ENCODE data around the gene RPP21.
A peak's percentile ranks its signal among the peaks of the same experiment; 100 is the strongest.
"Not testable (repeated sequence)": the region's sequence is repeated elsewhere in the genome, so short reads cannot be mapped to it uniquely, and the experiment has no call there.

RPP21 gene

DNA sequence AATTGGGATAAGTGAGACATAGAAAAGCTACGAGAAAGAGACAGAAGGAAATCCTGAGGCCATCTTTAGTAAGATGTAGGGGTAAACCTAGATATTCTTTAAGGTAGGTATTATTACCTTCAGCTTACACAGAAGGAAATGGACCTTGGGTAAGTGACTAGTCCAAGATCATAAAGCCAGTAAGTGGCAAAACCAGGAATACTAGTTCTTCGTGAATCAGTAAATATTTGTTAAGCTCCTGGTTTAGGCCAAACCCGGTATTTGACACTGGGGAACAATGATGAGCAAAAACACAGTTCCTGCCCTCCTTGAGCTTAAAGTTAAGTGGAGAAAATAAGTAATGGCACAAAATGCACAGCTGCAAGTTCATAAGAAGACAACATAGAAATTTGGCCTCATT is 13.0 kb upstream of the RPP21 start:
- DNase-seq, result no peak

DNA sequence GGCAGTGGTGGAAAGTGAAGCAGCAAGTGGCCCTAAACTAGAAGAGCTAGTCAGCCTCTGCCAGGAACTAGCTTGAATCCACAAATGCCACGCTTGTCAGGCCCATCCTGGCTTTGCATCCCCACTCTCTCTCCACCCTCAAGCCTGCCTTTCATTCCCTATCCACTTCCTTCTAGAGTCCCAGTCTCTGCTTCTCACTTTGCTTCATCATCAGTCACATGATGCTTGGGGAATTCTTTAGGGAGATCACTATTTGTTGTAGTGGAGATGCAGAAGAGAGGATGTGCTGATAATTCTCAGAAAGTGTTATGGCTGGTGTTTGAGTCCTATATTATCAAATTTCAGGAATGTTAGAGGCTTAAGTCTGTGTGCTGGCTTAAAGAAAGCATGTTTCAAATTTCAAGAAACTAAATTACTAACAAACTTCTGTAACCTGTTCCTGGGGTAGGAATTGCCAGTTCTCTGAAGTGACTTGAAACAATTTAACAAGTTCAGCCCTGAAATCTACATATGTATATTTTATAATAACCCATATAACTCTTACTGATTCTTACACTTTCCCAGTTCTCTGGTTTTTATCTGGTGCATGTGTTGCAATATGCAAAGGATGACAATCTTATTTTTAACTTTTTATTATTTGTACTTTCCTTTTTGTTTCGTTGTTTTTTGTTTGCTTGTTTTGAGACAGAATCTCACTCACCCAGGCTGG is 10.7 kb upstream of the RPP21 start:
- no peak for DNase-seq

DNA sequence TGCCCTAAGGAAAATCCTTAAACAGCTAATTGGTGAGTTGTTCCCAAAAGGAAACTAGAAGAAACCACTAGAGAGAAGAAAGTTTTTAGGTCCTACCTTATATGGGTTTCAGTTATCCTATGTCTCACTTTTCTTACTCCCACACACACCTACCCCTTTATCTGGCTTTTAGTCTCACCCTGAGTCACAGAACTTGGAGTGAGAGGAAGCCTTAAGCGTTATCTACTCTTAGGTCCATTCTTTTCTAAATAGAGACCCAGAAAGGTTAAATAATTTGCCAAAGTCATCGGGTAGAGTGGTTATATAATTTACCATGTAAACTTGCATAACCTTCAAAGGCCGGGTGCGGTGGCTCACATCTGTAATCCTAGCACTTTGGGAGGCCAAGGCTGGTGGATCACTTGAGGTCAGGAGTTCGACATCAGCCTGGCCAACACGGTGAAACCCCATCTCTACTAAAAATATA is 4.3 kb upstream of the RPP21 start:
- DNase-seq, result no peak

DNA sequence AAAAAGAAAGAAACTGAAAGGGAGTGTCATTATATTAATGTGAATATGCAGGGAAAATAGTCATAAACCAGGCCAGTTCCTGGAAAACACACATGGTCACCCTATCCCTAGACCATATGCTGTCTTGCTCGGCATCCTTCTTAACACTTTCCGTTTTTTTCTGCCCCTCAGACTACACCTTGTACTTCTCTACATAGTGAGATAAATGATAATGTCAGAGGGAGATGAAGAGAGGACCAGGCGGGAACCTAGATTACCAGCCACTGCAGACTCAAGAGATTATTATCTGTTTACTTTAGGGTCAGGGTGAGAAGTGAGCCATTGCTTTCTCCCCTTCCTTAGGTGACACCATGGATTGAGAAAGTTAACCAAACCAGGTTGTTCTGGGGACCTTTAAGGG is 3.7 kb upstream of the RPP21 start:
- DNase-seq, result no peak

DNA sequence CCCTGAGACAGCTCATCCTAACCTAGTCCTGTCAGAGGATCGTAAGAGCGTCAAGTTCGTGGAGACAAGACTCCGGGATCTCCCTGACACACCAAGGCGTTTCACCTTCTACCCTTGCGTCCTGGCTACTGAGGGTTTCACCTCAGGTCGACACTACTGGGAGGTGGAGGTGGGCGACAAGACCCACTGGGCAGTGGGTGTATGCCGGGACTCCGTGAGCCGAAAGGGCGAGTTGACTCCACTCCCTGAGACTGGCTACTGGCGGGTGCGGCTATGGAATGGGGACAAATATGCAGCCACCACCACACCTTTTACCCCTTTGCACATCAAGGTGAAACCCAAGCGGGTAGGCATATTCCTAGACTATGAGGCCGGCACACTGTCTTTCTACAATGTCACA is 3.2 kb upstream of the RPP21 start:
- no peak for DNase-seq

DNA sequence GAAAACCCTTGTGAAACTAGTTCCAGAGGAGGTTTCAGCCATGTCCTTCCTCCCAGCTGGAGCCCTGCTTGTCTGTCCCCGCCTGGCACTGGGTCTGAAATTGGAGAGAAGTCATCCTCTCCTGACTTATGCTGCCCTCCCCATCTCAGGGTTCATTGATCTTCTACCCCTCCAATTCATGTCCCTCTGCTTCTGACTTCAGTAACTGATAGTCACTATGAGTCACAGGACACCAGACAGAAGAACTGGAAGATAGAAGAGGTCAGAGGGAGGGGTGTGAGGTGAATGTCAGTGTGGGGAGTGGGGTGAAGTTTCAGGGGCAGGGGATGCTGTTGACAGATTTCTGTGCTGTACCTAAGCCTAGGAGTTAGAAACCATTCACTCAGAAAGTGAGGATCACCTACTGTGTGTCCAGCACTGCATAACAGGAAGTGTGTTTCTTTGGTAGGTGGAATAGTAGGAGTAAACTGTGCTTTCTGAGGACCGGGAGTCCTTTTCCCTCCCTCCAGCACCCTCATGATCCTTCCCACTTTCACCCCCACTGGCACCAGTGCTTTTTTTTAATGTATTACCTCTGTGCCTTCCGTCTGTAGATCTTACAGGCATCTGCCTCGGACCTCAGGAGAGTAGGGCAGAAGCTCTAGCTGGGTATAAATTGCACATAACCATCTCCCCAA is 627 bp upstream of the RPP21 start:
- no peak for DNase-seq

DNA sequence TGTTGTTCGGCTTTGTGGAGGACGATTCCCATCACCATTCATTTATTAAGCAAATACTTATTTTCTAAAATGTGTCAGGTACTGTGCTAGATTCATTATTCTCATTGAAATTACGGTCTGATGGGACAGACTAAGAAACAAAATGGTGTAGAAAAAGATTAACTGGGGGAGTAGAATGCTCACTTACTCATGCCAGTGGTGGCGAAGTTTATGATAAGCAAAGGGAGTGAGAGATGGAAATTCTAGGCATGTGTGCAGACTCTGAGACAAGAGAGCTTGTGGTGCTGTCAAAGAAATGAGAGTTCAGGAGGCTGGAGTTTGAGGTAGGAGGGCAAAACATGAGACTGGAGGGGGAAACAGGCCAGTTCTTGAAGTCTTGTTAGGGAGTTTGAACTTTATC is 896 bp downstream of the RPP21 start:
- no peak for DNase-seq

DNA sequence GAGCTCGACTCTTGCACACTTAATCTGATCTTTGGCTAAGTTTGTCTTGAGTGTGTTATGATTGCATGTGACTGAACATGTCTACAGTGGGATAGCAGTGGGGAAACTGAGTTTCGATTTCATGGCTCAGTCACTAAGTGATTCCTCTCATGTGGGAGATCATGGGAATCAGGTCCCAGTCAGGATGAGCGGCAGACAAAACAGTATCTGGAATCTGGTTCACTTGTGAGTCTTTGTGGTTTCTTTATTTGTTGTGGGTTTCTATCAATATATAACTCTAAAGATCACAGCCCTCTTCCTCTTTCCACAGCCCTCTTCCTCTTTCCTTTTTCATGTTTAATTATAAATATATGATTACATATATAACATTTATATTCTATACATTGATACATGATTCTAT is 4.0 kb downstream of the RPP21 start:
- DNase-seq, result no peak

DNA sequence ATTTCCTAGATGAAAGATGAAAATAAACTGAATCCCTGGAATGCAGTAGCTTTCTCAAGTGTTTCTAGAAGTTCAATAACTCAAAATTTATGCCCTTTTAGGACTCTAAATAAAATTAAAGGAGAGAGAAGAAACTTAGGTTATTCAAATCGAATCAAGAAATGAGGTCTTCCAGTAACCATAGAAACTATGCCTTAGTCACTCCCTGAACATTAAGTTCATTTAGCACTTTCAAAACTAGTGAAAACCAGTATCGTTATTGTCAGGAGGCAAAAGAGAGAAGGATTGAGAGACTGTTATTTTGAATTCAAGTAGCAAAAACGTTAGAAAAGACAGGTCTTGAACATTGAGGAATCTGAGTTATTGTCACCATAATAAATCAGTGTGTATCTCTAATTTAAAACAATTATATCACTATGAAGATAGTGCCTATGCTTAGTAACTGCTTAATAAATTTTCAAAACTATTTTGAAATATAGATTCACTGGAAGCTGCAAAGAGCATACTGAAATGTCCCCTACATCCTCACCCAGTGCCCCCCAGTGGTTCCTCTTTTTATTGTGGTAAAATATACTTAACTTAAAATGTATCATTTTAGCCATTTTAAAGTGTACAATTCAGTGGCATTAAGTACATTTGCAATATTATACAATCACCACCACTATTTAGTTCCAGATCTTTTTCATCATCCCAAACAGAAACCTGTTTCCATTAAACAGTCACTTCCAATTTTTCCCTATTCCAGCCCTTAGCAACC is 4.6 kb downstream of the RPP21 start:
- no peak for DNase-seq

DNA sequence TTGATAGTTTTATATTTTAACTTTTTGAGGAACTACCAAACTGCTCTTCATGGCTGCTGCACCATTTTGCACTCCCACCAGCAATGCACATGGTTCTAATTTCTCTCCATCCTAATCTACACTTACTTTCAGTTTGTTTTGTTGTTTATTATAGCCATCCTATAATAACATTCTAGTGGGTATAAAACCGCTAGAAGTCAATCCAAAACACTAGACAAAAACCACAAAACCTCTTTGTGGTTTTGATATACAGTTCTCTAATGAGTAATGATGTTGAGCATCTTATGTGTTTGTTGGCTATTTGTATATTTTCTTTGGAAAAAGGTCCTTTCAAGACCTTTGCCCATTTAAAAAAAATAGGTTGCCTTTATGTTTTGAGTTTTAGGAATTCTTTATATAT is 5.6 kb downstream of the RPP21 start:
- no peak for DNase-seq

DNA sequence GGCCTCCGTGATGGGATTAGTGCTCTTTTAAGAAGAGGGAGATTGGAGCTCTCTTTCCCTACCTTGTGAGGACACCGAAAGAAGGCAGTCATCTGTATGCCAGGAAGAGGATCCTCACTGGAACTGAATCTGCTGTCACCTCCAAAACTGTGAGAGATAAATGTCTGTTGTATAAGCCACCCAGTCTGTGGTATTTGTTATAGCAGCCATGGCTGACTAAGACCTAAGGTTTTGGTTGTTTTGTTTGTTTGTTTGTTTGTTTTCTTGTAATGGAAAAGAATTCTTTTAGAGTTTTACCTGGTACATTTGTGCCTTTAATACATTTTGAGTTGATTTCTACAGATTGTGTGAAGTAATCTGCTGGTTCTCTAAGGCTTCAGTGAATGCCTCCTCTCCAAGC is 7.6 kb downstream of the RPP21 start:
- DNase-seq, result no peak

DNA sequence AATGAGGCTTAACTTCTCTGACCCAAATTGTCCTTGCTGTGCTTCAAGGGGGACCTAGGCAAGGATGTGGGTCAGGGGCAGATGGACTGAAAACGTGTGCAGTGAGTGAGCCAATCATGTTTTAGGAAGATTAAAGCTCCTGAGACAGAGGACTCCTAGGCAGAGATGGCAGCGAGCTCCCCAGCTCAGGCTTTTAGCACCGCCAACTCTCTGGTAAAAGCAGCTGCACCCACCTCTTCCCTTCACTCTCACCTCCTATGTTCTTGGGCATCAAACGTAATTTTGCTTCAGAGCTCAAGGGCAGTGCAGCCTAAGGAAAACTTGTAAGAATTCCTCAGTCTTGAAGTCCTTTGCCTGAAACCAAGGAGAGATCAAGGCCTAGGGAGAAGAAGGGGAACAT is 10.3 kb downstream of the RPP21 start:
- DNase-seq, result no peak

DNA sequence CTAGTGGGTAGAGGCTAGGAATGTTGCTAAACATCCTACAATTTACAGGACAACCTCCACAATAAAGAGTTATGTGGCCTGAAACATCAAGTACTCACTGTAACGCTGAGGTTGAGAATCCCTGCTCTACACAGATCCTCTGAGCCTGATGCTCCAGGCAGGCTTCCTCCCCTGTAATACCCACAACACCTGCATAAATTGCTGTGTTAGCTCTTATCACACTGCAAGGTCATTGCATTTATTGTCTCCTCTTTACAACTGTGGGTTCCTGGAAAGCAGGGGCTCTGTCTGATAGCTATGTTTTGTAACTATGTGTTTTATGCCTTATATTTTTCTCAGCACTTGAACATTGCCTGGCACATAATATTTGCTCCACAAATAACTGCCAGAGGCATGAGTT is 11.6 kb downstream of the RPP21 start:
- DNase-seq, result no peak

DNA sequence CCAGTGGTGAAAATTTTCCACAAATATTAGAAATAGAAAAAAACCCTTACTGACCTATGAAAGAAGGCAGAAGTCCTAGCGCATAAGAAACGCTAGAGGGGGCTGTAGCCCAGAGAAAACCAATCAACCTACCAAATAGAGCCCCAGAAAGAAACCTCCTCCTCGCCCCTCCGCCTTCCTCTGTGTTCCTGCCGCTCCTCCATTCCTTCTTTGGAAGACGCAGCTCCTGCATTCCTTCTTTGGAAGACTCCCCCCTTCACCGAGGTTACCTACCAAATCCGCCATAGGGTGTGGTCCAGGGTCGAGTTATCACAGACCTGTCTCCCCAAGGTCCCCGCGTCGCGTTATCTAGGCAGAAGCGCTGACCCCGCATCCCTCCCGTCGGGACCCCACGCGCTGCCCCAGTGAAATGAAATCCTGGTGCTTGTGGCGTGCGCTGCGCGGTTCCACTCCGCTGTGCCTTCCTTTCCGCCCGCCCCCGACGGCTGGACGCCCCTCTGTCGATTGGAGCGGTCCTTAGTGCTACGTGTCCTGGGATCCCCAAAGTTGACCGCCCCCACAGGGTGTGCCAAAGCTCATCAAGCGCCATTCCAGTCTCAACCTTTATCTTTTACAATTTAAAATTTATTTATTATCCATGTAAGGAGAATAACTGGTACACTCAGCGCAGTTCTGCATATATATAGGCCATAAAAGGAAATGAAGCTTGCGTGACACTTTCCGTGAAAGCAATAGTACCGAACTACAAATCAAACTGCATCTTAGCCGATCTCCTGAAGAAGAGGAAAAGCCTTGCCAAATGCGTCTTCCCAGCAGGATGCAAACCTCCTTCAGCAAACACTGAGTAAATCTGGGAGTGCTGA is 13.0 kb downstream of the RPP21 start:
- DNase-seq, result peak; percentile 16

DNA sequence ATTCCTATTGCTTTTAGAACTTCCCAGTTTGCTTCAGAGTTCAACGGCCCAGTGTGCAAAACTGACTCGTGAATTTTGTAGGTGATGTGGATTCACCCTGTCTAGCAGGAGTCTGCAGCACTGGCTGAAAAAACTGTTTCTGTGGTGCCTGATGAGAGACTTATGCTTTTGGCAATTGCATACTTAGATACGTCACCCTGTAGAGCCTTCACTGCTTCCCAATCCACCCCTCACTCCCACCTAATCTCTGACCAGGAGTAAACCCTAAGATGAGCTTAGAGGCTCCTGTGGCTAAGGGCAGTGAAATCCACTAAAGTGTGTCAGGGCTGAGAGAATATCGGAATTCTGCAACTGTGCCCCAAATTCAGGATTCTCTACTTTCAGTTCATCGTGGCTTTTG is 14.3 kb downstream of the RPP21 start:
- no peak for DNase-seq

DNA sequence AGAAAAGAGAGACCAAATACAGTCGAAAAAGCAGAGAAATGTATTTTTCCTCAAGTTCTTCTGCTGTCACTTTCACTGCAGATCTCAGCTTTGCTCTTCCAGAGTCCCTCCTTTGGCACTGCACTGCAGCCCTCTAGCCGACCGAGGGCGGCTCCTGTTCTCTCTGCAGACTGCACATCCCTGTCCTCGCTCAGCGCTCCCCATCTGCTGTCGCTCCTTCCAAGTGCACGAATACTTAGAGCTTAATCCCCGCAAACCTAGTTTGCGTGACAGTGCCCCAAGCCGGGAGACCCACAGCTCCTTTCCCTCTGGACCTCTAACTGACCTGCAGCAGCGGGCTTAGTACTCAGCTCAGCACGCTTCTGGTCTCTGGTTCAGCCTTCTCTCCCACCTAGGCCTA is 15.2 kb downstream of the RPP21 start:
- DNase-seq, result no peak

DNA sequence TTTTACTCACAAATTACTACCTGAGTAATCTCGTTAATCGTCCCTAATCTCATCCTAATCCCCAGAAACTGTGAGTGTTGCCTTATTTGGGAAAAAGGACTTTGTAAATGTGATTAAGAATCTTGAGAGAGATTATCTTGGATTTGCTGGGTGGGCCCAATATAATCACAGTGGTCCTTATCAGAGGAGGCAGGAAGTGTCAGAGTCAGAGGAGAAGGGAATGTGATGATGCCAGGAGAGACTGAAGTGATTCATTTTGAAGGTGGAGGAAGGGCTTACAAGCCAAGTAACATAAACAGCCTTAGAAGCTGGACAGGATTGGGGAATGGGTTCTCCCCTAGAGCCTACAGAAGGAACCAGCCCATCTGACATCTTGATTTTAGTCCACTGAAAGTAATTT is 16.7 kb downstream of the RPP21 start:
- no peak for DNase-seq

DNA sequence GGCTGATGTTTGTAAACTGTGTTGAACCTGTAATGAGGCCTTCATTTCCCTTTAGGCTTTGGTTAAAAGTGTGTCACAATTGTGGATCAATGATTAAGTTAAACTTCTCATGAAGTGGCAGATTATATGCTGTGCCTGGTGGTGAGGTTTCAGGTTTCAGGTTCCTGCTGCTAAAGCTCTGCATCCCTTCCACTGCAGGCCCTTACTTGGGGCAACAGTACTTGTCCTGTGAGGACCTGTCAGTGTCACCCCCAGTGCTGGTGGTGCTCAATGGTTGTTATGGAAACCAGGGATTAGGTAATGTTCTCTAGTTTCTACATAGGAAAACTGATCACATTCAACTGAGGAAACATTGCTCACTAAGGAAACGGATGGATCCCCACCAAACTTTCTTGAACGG is 18.5 kb downstream of the RPP21 start:
- no peak for DNase-seq

DNA sequence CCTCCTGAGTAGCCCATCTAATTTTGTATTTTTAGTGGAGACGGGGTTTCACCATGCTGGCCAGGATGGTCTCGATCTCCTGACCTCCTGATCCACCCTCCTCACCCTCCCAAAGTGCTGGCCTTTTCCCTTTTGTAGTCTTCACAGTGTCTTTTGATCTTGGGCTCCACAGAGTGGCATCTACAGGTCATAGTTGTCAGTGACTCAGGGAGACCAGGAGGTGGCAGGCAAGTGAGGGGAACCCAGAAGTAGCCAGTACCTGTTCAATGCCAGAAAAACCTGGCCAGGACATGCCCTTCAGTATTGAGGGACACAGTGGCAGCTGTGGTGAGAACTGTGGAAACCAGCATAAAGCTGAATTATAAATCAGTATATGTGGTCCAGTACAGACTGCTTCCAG is 19.6 kb downstream of the RPP21 start:
- DNase-seq, result no peak

DNA sequence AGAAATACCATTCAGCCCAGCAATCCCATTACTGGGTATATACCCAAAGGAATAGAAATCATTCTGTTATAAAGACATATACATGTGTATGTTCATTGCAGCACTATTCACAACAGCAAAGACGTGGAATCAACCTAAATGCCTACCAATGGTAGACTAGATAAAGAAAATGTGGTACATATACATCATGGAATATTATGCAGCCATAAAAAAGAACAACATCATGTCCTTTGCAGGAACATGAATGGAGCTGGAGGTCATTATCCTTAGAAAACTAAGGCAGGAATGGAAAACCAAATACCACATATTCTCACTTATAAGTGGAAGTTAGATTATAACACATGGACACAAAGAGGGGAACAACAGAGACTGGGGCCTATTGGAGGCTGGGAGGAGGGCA is 24.3 kb downstream of the RPP21 start:
- DNase-seq, result not testable (repeated sequence)

DNA sequence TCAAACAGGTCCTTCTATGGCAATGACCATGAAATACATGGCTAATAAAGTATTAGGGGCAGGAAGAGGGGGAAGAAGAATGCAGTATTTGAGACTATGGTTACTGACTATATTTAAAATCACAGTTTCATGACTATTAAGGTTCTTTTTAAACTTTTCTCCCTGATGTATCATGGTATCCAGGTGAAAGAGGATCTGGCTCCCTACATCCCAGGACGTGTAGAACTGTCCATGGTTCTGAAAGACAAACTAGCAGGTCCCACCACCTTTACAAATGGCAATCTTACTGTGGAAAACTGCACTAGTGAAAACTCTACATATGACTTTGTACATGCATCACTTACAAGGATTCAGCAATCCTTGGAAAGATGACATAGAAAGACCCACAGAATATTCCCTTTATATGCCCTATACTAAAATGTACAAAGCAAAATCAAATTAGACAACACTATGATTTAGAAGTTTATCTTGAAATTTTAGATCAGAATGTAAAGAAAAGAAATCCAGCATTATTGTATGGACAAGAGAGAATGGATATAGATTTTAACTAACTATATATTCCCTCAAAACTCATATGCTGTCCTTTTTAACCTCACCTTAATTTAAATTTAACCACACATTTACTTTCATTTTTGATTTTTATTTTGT is 33.5 kb downstream of the RPP21 start:
- DNase-seq, result no peak

DNA sequence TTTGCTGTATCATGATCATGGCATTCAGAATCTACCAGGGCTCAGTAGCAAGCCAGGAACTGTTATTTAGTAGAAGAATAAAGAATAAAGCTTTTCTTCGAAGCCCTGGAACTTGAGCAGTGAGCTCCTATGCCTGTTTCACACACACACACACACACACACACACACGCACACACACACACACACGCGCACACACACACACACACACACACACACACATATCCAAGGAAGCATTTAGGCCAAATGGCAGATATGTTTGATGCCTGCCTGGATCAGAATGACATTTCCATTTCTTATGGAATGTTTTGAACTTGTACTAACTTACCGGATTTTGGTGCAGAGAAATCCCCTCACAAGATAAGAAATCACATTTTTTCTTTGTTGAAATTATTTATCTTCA is 35.5 kb downstream of the RPP21 start:
- DNase-seq, result no peak

DNA sequence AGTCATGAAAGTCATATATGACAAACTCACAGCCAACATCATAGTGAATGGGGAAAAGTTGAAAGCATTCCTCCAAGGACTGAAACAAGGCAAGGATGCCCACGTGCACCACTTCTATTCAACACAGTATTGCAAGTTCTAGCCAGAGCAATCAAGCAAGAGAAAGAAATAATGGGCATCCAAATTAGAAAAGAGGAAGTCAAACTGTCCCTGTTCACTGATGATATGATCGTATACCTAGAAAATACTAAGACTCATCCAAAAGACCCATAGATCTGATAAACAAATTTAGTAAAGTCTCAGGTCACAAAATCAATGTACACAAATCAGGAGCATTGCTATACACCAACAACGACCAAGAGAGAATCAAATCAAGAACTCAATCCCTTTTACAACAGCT is 41.2 kb downstream of the RPP21 start:
- DNase-seq, result no peak

Data from SHP77 treated with DMSO at 0.1 percent for 48 hours (cell line).